Cardiac muscle cell (in vitro differentiated cells and primary cell): ENCODE measurements around the gene MAN1A1. TPM values are rescaled to one million over a fixed set of nuclear protein-coding genes. Genes with fewer than 3 reads are reported as not detected.

Experiments used
- DNase-seq, 2 donors: peaks; one replicate each; pipeline versions ENCODE4 v3.0.0 to v3.0.0-alpha.2; 2010 to 2017; ENCODE audit warnings: low read depth in 1 of 2, low spot score in 1 of 2
- H3K27ac ChIP-seq: fragments of 200-600 bp; sonication (generic); 2 replicates; pipeline ENCODE4 v1.5.1; 2016
- H3K27me3 ChIP-seq: fragments of 200-600 bp; sonication (generic); 2 replicates; pipeline ENCODE4 v1.6.0; 2016; ENCODE audit warnings: control low read depth
- H3K36me3 ChIP-seq: fragments of 200-600 bp; sonication (generic); 2 replicates; pipeline ENCODE4 v1.5.1; 2016; ENCODE audit warnings: control low read depth
- H3K4me1 ChIP-seq: fragments of 200-600 bp; sonication (generic); 2 replicates; pipeline ENCODE4 v1.8.1; 2017; ENCODE audit warnings: low read depth, mild to moderate bottlenecking, mixed run types
- H3K4me3 ChIP-seq: fragments of 200-600 bp; sonication (generic); 2 replicates; pipeline ENCODE4 v1.5.1; 2016; ENCODE audit warnings: mild to moderate bottlenecking
- H3K9me3 ChIP-seq: fragments of 200-600 bp; sonication (generic); 2 replicates; pipeline ENCODE4 v1.5.1; 2017; ENCODE audit warnings: low read depth, mild to moderate bottlenecking, control low read depth
- CTCF ChIP-seq: IDR thresholded peaks from 2 replicates; pipeline ENCODE4 v1.5.1; 2012; ENCODE audit warnings: low read depth, mild to moderate bottlenecking, low read length
- polyA plus RNA-seq: library from polyadenylated mRNA; unstranded; fragments of >200 nt; fragmentation: Nextera tagmentation; extraction: Ambion mirVana; gene quantifications from 2 replicates; pipeline ENCODE4 v1.2.1, GENCODE V29; 2016
- total RNA-seq: library from RNA; depleted of rRNA; stranded (reverse); fragments of >200 nt; gene quantifications from 2 replicates; pipeline ENCODE4 v1.2.3, GENCODE V29; 2016

The MAN1A1 gene
- total and polyA plus RNA-seq, 2 experiments from 2014 or later, result 19.2 to 34.8 TPM

- no peak overlapping the region for H3K27ac ChIP-seq
- no peaks in the 10 kb centered on the region for H3K27me3 ChIP-seq
- H3K9me3 ChIP-seq, result no peaks in the 10 kb centered on the region
- DNase-seq, result peak; percentile 22 to 88
- no peaks in the 10 kb centered on the region for H3K36me3 ChIP-seq
- H3K4me1 ChIP-seq, result no peaks in the 10 kb centered on the region
- peak overlapping the region; percentile 76 for H3K4me3 ChIP-seq
- TF ChIP-seq CTCF, result no peak
Observed at GRCh38 chr6:119350202-119350951, 816 bp upstream of the MAN1A1 start.

GRCh38 chr6:119348748-119349360 lies 707 bp downstream of the MAN1A1 start:
- H3K36me3 ChIP-seq, result no peaks in the 10 kb centered on the region
- peak overlapping the region; percentile 76 for H3K4me3 ChIP-seq
- peaks cover 12% of the 10 kb centered on the region for H3K4me1 ChIP-seq
- no peak for TF ChIP-seq CTCF
- no peak overlapping the region for H3K27ac ChIP-seq
- DNase-seq, result peak; percentile 39 to 69
- H3K27me3 ChIP-seq, result no peaks in the 10 kb centered on the region
- no peaks in the 10 kb centered on the region for H3K9me3 ChIP-seq

DNA sequence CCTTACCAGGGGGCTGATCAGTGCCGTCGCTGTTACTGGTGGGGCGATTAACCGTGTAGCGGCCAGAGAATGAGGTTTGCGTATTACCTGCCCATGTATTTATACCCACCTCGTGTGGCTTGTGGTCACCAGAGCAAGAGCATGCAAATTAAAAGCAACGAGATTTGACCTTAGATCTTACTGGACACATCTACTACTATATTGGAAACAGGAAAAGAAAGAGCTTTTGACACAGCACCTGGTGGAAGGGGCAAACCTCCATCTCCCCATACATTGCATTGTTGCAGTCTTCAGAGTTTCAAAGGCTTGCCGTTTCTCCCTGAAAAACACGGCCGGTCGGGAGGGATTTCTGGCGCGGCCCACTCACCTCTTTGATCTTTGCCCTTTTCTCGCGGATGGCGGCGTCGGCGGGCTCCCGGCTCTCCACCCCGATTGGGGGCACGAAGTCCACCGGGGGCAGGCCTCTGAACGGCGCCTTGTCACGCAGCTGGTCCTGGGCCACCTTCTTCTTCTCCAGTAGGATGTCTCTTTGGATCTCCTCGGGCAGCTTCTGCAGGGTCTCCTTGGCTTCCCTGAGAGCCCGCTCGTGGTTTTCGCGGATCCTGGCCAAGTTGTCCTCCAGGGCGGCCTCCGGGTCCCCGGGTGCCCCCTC lies 1.3 kb downstream of the MAN1A1 start:
- Histone ChIP-seq H3K36me3 (no peaks in the 10 kb centered on the region), H3K4me3 (peak overlapping the region; percentile 76), H3K27me3 (no peaks in the 10 kb centered on the region), H3K27ac (no peak overlapping the region), H3K4me1 (peaks cover 16% of the 10 kb centered on the region), H3K9me3 (no peaks in the 10 kb centered on the region)
- DNase-seq, result peak in 1 of 2 donors; percentile 36
- no peak for TF ChIP-seq CTCF

DNA sequence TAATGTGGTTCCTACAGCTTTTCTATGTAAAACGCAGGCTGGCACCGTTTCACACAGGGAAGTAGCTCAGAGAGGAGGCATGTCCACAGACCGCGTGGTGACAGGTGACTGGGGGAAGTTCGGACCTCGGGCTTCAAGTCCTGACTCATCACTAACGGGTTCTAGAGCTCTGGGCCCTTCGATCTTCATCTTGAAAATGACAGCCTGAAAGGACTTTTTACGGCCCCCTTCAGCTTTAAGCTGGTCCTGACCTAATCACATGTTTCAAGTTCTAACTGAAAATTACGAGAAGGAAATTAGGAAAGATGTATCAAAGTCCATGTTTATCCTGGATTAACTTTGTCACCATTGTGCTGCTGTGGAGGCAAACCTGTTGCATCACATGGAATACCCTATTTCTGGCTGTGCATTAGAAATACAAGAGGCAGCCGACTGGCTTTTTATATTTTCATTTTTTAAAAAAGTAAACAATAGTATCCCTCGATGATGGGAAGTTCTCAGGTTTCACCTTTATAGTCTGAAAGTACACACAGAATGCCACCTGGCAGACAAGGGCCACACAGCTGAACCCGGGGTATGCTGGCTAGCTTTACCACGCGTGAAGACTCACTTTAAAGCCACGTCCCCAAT lies 2.0 kb downstream of the MAN1A1 start:
- no peak overlapping the region for H3K27ac ChIP-seq

More for the DNA sequence above, 2.0 kb downstream of the MAN1A1 start:
- peaks cover 20% of the 10 kb centered on the region for H3K4me1 ChIP-seq
- TF ChIP-seq CTCF, result no peak
- H3K27me3 ChIP-seq, result no peaks in the 10 kb centered on the region
- no peaks in the 10 kb centered on the region for H3K9me3 ChIP-seq
- DNase-seq, result no peak
- H3K36me3 ChIP-seq, result no peaks in the 10 kb centered on the region
- H3K4me3 ChIP-seq, result peak overlapping the region; percentile 76
